ENCODE data around the gene ABI2.

DNA sequence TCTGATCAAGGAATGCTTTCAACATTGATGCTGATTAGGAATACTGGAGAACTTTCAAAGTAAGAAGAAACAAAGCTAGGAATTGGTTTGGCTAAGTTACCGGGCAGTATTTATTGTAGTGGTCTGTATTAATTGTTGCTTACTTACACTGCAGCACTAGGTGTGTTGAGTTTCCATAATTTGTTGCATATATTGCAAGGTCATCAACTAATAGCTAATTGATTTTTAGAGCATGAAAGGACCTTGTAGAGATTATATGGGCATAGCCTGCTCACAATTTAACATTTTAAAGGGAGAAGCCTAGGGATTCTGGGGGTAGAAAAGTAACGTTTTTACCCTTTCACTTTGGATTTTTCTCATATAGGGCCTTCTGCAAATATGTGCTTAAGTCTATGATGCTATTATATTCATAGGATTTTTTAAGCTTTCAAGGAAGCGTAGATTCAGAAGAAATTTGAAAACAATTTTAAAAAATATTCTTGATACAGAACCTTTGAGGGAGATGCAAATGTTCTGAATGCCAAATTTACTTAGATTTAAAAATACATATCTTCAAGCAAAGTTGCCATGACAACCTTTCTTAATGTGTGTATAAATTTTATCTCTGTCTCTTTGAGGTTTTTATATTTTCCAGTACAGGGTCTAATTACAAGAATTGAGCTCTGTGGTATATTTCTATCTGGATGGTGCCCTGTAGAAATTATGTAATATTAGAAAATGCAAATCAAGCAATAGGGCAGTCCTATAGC lies 17.3 kb upstream of the ABI2 start:
- TF ChIP-seq, protein P1, sequence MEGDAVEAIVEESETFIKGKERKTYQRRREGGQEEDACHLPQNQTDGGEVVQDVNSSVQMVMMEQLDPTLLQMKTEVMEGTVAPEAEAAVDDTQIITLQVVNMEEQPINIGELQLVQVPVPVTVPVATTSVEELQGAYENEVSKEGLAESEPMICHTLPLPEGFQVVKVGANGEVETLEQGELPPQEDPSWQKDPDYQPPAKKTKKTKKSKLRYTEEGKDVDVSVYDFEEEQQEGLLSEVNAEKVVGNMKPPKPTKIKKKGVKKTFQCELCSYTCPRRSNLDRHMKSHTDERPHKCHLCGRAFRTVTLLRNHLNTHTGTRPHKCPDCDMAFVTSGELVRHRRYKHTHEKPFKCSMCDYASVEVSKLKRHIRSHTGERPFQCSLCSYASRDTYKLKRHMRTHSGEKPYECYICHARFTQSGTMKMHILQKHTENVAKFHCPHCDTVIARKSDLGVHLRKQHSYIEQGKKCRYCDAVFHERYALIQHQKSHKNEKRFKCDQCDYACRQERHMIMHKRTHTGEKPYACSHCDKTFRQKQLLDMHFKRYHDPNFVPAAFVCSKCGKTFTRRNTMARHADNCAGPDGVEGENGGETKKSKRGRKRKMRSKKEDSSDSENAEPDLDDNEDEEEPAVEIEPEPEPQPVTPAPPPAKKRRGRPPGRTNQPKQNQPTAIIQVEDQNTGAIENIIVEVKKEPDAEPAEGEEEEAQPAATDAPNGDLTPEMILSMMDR (IDR thresholded peaks at IDR 0.05): no peak
- TF ChIP-seq POLR2A (IDR thresholded peaks at IDR 0.05): no peak

Data from right lobe of liver (tissue), 4 donors.